ENCODE results near the gene TMCO4. TPM values are rescaled to one million over a fixed set of nuclear protein-coding genes. Genes with fewer than 3 reads are reported as not detected.

TMCO4 gene
- total and polyA plus RNA-seq, 2 of the 4 experiments (the other 2 are of a cell fraction): 7.3 to 8.6 TPM

DNA sequence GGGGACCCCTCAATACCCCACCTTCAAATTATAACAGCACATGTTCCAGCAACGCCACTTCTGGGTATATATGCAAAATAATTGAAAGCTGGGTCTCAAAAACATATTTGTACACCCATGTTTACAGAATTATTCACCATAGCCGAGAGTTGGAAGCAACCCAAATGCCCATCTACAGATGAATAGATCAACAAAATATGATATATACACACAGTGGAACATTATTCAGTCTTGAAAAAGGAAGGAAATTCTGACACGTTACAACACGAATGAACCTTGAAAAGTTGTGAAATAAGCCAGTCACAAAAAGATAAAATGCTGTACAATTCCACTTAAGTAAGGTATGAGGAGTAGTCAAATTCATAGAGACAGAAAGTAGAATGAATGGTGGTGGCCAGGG lies 5.1 kb downstream of the TMCO4 start:
- intact Hi-C loops (cut with micrococcal nuclease): no loop called here
- H3K9me1 ChIP-seq (ENCODE audit: insufficient read depth, low read length): peaks cover 14% of the 10 kb centered on the region; the same call in 1 of the 2 replicates

More for the DNA sequence above, 5.1 kb downstream of the TMCO4 start:
- Histone ChIP-seq H3K9ac (ENCODE audit: low read depth, low read length) (no peak overlapping the region), H3K27ac (ENCODE audit: insufficient read depth, low read length) (no peak overlapping the region), H3K4me3 (ENCODE audit: insufficient read depth, low read depth, low read length) (no peak overlapping the region), H4K91ac (ENCODE audit: insufficient read depth, low read depth, low read length) (no peak overlapping the region), H2BK120ac (ENCODE audit: low read depth, low read length) (no peak overlapping the region), H3K4me2 (ENCODE audit: low read depth, low read length) (no peak overlapping the region), H3K23ac (ENCODE audit: low read depth, low read length) (no peak overlapping the region), H3K36me3 (ENCODE audit: control insufficient read depth, insufficient read depth, low read length) (peaks cover 11% of the 10 kb centered on the region), H2AK9ac (replicated peaks; ENCODE audit: low read depth, low read length, poor library complexity) (no peak overlapping the region), H3K4me1 (ENCODE audit: control insufficient read depth, insufficient read depth, low read length) (peaks cover 9% of the 10 kb centered on the region), H3K56ac (ENCODE audit: extremely low read depth, insufficient read depth, low read length) (no peak overlapping the region), H3K14ac (replicated peaks; ENCODE audit: low read depth, low read length) (no peak overlapping the region), H3K4ac (ENCODE audit: low read depth, low read length) (no peak overlapping the region), H3K9me3 (ENCODE audit: control insufficient read depth, insufficient read depth, low read length) (no peaks in the 10 kb centered on the region), H3K27me3 (ENCODE audit: control insufficient read depth, insufficient read depth, low read length) (no peaks in the 10 kb centered on the region), H4K8ac (ENCODE audit: low read depth in 2 of 2, low read length in 2 of 2) (no peak overlapping the region), H2BK15ac (ENCODE audit: low read depth, low read length) (no peak overlapping the region), H2AK5ac (ENCODE audit: low read depth, low read length) (no peak overlapping the region), H2AFZ (replicated peaks; ENCODE audit: low read length, poor library complexity) (no peak overlapping the region), H2BK5ac (ENCODE audit: low read depth, low read length, poor library complexity, severe bottlenecking) (no peak overlapping the region), H4K5ac (ENCODE audit: low read depth, low read length) (no peak overlapping the region), H3K79me1 (ENCODE audit: low read depth in 1 of 2, low read length in 2 of 2) (peaks cover 19 to 21% of the 10 kb centered on the region in 2 experiments), H2BK20ac (ENCODE audit: low read depth, low read length) (no peak overlapping the region), H3K18ac (ENCODE audit: low read depth, low read length) (no peak overlapping the region), H4K20me1 (ENCODE audit: insufficient read depth, low read length) (no peaks in the 10 kb centered on the region)
- no TSS peak for BruUV-seq (replicated peaks)
- TF ChIP-seq, protein P1, sequence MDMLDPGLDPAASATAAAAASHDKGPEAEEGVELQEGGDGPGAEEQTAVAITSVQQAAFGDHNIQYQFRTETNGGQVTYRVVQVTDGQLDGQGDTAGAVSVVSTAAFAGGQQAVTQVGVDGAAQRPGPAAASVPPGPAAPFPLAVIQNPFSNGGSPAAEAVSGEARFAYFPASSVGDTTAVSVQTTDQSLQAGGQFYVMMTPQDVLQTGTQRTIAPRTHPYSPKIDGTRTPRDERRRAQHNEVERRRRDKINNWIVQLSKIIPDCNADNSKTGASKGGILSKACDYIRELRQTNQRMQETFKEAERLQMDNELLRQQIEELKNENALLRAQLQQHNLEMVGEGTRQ (IDR thresholded peaks at IDR 0.05; ENCODE audit: low read depth, low read length): no peak
- TF ChIP-seq MXI1 (IDR thresholded peaks at IDR 0.05; ENCODE audit: borderline replicate concordance, low read depth, low read length) (no peak), FOS (IDR thresholded peaks at IDR 0.05; ENCODE audit: low read depth, low read length) (no peak), RCOR1 (IDR thresholded peaks at IDR 0.05; ENCODE audit: insufficient replicate concordance, low read length) (no peak), MAFK (IDR thresholded peaks at IDR 0.05; ENCODE audit: low read depth, low read length) (no peak), SMC3 (IDR thresholded peaks at IDR 0.05; ENCODE audit: low read depth, low read length) (no peak), RAD21 (IDR thresholded peaks at IDR 0.05; ENCODE audit: low read length) (no peak), MAZ (IDR thresholded peaks at IDR 0.05; ENCODE audit: borderline replicate concordance, low read depth, low read length) (no peak), CHD1 (IDR thresholded peaks at IDR 0.05; ENCODE audit: low read depth, low read length) (no peak), CEBPB (IDR thresholded peaks at IDR 0.05; ENCODE audit: low read depth, low read length) (no peak), CTCF (conservative IDR thresholded peaks at IDR 0.05; ENCODE audit: low read depth, low read length) (no peak), ELK1 (IDR thresholded peaks at IDR 0.05; ENCODE audit: borderline replicate concordance, low read depth, low read length) (no peak), POLR2A (IDR thresholded peaks at IDR 0.05; ENCODE audit: low read depth, low read length) (no peak)
- in situ Hi-C loops (cut with MboI; ENCODE audit: low sequenced_read_pairs): no loop called here
- ChIA-PET CTCF (no interaction called here), POLR2A (ENCODE audit: unreplicated experiment) (no interaction called here)
- dilution Hi-C loops (cut with HindIII; ENCODE audit: low sequenced_read_pairs, unreplicated experiment): no loop called here
- WGBS, 2 experiments (ENCODE audit: extremely low coverage in 2 of 2, insufficient read length in 1 of 2): no CpG with 5 or more reads among the region's 4 CpGs
- ATAC-seq (ENCODE audit: low read depth) (no peak), DNase-seq (no peak)
